Gastroesophageal sphincter (tissue), 4 donors: ENCODE data around the gene EHD1. TPM values are rescaled to one million over a fixed set of nuclear protein-coding genes. Genes with fewer than 3 reads are reported as not detected.

Source experiments
- ATAC-seq: fragments of 150-250 bp; one replicate; pipeline ENCODE4 v1.9.1; 2016; ENCODE audit warnings: mild to moderate bottlenecking, moderate library complexity
- H3K27ac ChIP-seq, 4 donors: fragments of 200-600 bp; sonication (generic) in 3 of 4; 1 replicate in 3 of 4; 2 replicates in 1 of 4; pipeline ENCODE4 v1.5.1; 2016 to 2019
- H3K27me3 ChIP-seq: fragments of 200-600 bp; sonication (generic); one replicate; pipeline ENCODE4 v1.5.1; 2019
- H3K36me3 ChIP-seq, 2 donors: fragments of 200-600 bp; sonication (generic); one replicate each; pipeline ENCODE4 v1.5.1; 2019; ENCODE audit warnings: control low read depth in 1 of 2
- H3K4me1 ChIP-seq, 3 donors: fragments of 200-600 bp; sonication (generic); 1 replicate in 2 of 3; 2 replicates in 1 of 3; pipeline ENCODE4 v1.5.1; 2016 to 2019; ENCODE audit warnings: control low read depth in 2 of 3
- H3K4me3 ChIP-seq, 2 donors: fragments of 200-600 bp; sonication (generic); one replicate each; pipeline ENCODE4 v1.5.1; 2019; ENCODE audit warnings: mild to moderate bottlenecking in 1 of 2, moderate library complexity in 1 of 2
- H3K9me3 ChIP-seq, 3 donors: fragments of 200-600 bp; sonication (generic); one replicate each; pipeline ENCODE4 v1.5.1; 2017 to 2019; ENCODE audit warnings: control low read depth in 2 of 3
- EP300 ChIP-seq: sonication (generic); formaldehyde crosslinking; IDR thresholded peaks from one replicate; pipeline ENCODE4 v1.6.1; 2017; ENCODE audit warnings: antibody characterized with exemption, mild to moderate bottlenecking
- POLR2A ChIP-seq, 2 donors: fragments of 450-650 bp; IDR thresholded peaks; one replicate each; pipeline ENCODE4 v1.6.1; 2017; ENCODE audit warnings: antibody characterized with exemption in 2 of 2, mild to moderate bottlenecking in 2 of 2, moderate library complexity in 1 of 2
- POLR2AphosphoS5 ChIP-seq: sonication (generic); formaldehyde crosslinking; IDR thresholded peaks from one replicate; pipeline ENCODE4 v1.6.1; 2017; ENCODE audit warnings: antibody characterized with exemption
- WGBS, 2 donors: methylation state at CpG; one replicate each; pipeline ENCODE4 v1.1.5; 2018; ENCODE audit warnings: low coverage in 1 of 2; 5-methylcytosine and 5-hydroxymethylcytosine counted together
- total RNA-seq, 4 donors: library from RNA; depleted of rRNA; stranded (reverse); fragments of >200 nt; gene quantifications; one replicate each; pipeline ENCODE4 v1.1.0, GENCODE V29; 2016
- TF ChIP-seq, protein P1 (sequence below), 4 experiments: fragments of 200-600 bp in 2 of 4; fragments of 450-650 bp in 2 of 4; sonication (generic) in 1 of 4; IDR thresholded peaks; one replicate each; pipeline ENCODE4 v1.5.1; 2017 to 2019; ENCODE audit warnings: antibody characterized with exemption in 4 of 4, mild to moderate bottlenecking in 2 of 4, moderate library complexity in 2 of 4

Gene EHD1
- total RNA-seq, 4 donors from 2014 or later: 92.1 to 188 (median 101) TPM

DNA sequence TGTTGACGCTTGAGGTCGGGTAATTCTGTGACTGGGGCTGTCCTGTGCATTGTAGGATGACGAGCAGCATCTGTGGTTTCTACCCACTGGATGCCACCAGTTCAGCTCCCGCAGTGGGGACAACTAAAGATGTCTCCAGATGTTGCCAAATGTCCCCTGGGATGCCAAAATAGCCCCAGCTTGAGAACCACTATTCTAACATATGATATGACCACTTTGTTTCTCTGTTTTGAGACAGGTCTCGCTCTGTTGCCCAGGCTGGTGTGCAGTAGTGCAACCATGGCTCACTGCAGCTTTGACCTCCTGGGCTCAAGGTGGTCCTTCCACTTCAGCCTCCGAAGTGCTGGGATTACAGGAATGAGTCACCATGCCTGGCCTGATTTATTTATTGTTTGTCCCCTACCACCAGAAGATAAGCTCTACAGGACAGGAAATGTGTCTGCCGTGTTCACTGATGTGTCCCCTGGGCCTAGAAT, 63.7 kb downstream of the EHD1 start:
- 57 to 100% methylated on average over 1 to 7 of the region's 7 CpGs for WGBS, 2 donors
- H3K4me3 ChIP-seq: no peak overlapping the region

DNA sequence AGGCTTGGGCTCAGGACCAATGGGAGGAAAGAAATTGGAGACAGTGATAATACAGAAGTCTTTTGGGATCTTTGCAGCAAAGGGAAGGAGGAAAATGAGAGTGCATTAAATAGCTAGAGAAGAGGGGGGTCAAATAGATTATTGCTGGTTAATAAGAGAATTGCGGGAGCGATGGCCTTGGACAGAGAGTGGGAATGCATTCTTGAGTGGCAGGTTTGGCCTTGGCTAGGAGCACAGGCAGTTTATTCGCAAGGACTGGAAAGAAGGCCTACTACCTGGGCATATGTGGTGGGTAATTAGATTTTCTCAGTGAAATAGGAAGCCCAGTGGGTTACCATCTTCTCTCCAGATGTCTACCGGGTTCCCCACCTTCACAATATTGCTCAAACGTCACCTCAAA, 64.6 kb downstream of the EHD1 start:
- peaks cover 0 to 17% (median 10%) of the 10 kb centered on the region in 3 donors for H3K4me1 ChIP-seq
- no peak overlapping the region for H3K27ac ChIP-seq
- H3K9me3 ChIP-seq: no peaks in the 10 kb centered on the region
- TF ChIP-seq POLR2A (IDR thresholded peaks at IDR 0.05) (no peak), POLR2AphosphoS5 (no peak), EP300 (no peak)
- WGBS, 2 donors: 78 to 84% methylated on average over 5 of the region's 5 CpGs
- H3K27me3 ChIP-seq: no peaks in the 10 kb centered on the region
- no peaks in the 10 kb centered on the region for H3K36me3 ChIP-seq
- no peak overlapping the region for H3K4me3 ChIP-seq
- ATAC-seq: no peak

More for the DNA sequence above, 63.7 kb downstream of the EHD1 start:
- TF ChIP-seq POLR2AphosphoS5 (no peak), EP300 (no peak), POLR2A (IDR thresholded peaks at IDR 0.05) (no peak)
- TF ChIP-seq, protein P1, sequence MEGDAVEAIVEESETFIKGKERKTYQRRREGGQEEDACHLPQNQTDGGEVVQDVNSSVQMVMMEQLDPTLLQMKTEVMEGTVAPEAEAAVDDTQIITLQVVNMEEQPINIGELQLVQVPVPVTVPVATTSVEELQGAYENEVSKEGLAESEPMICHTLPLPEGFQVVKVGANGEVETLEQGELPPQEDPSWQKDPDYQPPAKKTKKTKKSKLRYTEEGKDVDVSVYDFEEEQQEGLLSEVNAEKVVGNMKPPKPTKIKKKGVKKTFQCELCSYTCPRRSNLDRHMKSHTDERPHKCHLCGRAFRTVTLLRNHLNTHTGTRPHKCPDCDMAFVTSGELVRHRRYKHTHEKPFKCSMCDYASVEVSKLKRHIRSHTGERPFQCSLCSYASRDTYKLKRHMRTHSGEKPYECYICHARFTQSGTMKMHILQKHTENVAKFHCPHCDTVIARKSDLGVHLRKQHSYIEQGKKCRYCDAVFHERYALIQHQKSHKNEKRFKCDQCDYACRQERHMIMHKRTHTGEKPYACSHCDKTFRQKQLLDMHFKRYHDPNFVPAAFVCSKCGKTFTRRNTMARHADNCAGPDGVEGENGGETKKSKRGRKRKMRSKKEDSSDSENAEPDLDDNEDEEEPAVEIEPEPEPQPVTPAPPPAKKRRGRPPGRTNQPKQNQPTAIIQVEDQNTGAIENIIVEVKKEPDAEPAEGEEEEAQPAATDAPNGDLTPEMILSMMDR (IDR thresholded peaks at IDR 0.05): no peak
- H3K9me3 ChIP-seq: no peaks in the 10 kb centered on the region
- no peaks in the 10 kb centered on the region for H3K36me3 ChIP-seq
- H3K4me1 ChIP-seq: peaks cover 0 to 8% (median 2%) of the 10 kb centered on the region in 3 donors
- ATAC-seq: no peak
- H3K27me3 ChIP-seq: no peaks in the 10 kb centered on the region
- no peak overlapping the region for H3K27ac ChIP-seq

DNA sequence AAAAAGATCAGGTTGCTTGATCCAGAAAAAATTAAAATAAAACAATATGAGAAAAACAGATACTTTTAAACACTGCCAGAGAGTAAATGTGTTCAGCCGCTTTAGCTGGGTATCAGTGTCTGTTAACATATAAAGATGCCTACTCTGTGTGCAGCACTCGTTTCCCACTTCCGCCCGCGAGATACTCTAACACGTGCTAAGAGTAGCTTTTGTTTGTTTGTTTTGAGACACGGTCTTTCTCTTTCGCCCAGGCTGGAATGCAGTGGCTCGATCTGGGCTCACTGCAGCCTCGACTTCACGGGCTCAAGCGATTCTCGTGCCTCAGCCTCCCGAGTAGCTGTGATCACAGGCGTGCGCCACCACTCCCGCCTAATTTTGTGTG, 67.5 kb downstream of the EHD1 start:
- Histone ChIP-seq H3K4me3 (peak overlapping the region; percentile 67 to 68), H3K27ac (peak overlapping the region in 3 of 4 donors; percentile 76 to 85 (median 83)), H3K4me1 (peaks cover 0 to 30% (median 10%) of the 10 kb centered on the region in 3 donors), H3K36me3 (peaks cover 0 to 24% of the 10 kb centered on the region in 2 donors), H3K27me3 (no peaks in the 10 kb centered on the region), H3K9me3 (no peaks in the 10 kb centered on the region)
- TF ChIP-seq EP300: no peak
- TF ChIP-seq, protein P1 (IDR thresholded peaks at IDR 0.05): no peak
- TF ChIP-seq POLR2AphosphoS5: no peak
- no peak for TF ChIP-seq POLR2A (IDR thresholded peaks at IDR 0.05)
- WGBS, 2 donors: 45 to 46% methylated on average over 16 to 17 of the region's 17 CpGs
- ATAC-seq: peak; percentile 20

DNA sequence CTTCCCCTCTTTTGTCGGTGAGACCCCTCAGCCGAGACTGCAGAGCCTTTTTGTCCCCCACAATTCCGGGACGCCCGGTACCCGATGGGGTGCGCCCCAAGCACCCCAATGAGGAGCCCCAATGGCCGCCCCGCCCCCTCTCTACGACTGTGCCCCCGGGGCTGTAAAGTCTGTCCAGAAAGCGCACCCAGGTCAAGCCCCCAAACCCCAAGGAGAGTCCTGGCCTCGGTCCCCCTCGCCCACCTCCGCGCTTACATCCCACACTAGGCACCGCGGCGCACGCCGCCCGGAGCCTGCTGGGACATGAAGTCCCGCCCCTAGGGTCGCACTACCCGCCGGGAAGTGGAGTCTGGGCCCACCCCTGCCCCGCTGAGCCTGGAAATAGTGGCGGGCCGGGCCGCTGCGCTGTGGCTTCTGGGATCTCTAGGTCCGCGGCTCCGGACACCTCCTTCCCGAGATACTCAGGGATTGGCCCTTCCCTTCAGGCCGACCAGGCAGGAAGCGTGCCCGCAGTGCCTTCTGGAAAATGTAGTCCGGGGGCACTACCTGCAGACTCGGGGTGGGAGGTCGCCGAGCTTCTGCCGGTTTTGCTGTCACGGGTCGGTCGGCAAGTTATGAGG, 68.0 kb downstream of the EHD1 start, which contains the start of gene MEN1:
Gene MEN1, minus strand, starts transcription at position 281 of the 620 bp plus-strand sequence. CDS start 442 bp downstream, outside the sequence.
- WGBS, 2 donors: 1 to 2% methylated on average over 10 to 11 of the region's 46 CpGs
- ATAC-seq: peak; percentile 99
- Histone ChIP-seq H3K4me1 (peaks cover 0 to 30% (median 10%) of the 10 kb centered on the region in 3 donors), H3K9me3 (no peaks in the 10 kb centered on the region), H3K36me3 (peaks cover 0 to 29% of the 10 kb centered on the region in 2 donors), H3K4me3 (peak within 1 kb of the TSS; percentile 67 to 68), H3K27ac (peak within 1 kb of the TSS; percentile 6 to 85 (median 80)), H3K27me3 (no peaks in the 10 kb centered on the region)
- TF ChIP-seq POLR2A (IDR thresholded peaks at IDR 0.05) (peak; percentile 55), EP300 (no peak), POLR2AphosphoS5 (peak; percentile 80)

DNA sequence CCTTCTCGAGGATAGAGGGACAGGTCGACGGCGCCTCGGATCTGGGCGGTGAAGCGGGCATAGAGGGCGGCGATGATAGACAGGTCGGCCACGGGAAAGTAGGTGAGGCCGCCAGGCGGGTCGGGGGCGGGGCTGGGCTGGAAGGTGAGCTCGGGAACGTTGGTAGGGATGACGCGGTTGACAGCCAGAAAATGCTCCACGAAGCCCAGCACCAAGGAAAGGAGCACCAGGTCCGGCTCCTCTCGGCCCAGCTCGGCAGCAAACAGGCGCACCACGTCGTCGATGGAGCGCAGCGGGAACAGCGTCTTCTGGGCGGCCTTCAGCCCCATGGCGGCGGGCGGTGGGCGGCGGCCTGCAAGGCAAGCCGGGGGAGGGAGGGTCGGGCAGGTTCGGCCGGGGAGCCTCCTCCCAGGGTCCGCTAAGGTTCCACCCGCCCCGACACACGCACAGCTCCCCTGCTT, 68.6 kb downstream of the EHD1 start:
- TF ChIP-seq POLR2A (IDR thresholded peaks at IDR 0.05): no peak
- TF ChIP-seq POLR2AphosphoS5: no peak
- TF ChIP-seq EP300: no peak
- TF ChIP-seq, protein P1 (IDR thresholded peaks at IDR 0.05): no peak
- WGBS, 2 donors: 0 to 2% methylated on average over 2 to 9 of the region's 44 CpGs
- peak overlapping the region; percentile 67 to 68 for H3K4me3 ChIP-seq
- no peaks in the 10 kb centered on the region for H3K27me3 ChIP-seq
- ATAC-seq: no peak
- peak overlapping the region; percentile 6 to 85 (median 80) for H3K27ac ChIP-seq
- peaks cover 0 to 31% (median 10%) of the 10 kb centered on the region in 3 donors for H3K4me1 ChIP-seq
- peaks cover 0 to 35% of the 10 kb centered on the region in 2 donors for H3K36me3 ChIP-seq
- no peaks in the 10 kb centered on the region for H3K9me3 ChIP-seq
